HG03139 (cell line): ENCODE measurements around the gene AGPS.
"Not testable (repeated sequence)": the region's sequence is repeated elsewhere in the genome, so short reads cannot be mapped to it uniquely, and the experiment has no call there.

Experiments
- ATAC-seq: cut with Tn5 transposase; IDR thresholded peaks from one replicate; pipeline ENCODE4 v1.9.1; 2021; ENCODE audit not compliant: unreplicated experiment

The AGPS gene

DNA sequence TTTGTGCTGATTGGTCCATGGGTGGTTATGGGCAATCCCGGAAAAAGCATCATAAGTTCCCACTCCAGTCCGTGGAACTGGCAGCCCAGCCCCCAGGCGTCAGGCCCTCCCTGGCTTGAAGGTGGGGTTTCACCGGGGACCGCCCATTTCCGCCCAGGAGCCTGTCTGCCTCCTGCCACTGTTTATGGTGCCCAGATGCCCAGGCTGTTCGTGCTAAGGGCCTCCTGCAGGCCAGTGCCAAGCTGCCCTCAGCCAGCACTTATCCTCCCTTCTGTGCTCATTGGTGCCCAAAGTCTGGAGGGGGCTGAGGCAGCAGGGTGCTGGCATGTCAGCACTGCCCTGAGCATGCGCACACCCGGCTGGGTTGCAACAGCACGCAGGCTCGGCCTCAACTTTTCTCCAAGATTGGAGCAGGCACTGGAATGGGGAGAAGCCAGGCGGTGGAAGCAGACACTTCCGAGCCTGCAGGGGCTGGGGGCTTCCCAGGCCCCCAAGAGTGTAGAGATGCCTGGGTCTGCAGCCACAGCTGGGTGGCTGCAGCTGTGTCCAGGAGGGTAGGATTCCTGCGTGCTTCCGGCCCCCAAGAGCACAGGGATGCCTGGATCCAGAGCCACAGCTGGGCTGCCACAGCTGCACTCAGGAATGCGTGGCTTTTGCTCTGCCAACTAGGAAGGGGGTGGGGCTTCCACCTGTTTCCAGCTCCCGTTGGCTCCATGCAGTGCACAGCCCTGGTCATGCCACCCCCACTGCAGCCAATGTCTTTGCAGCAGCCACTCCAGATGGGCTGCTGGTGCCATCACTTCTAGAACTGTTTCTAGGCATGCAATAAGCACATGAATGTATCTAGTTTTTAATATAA is 74.0 kb downstream of the AGPS start:
- no peak for ATAC-seq

- no peak for ATAC-seq
These were observed 75.1 kb downstream of the AGPS start for GRCh38 chr2:177467646-177468045.

- ATAC-seq, result no peak
These were observed 79.4 kb downstream of the AGPS start for GRCh38 chr2:177471990-177472389.

DNA sequence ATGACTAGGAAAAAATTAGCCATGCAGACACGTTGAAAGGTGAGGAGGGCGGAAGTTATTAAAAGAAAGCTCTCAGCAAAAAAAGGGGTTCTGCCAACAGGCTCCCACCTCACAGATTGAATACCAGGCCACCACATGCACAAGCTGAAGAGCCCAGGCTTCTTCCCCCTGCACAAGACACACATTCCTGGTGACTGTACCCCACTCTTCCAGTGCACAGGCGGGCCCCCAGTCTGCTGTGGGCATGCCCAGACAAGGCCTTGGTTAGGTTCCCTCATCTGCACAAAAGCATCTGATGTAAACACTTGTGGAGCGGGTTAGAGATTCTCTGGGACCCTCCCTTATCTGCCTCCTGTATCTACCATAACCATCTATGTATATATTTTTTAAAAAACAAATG is 81.7 kb downstream of the AGPS start:
- ATAC-seq, result no peak

DNA sequence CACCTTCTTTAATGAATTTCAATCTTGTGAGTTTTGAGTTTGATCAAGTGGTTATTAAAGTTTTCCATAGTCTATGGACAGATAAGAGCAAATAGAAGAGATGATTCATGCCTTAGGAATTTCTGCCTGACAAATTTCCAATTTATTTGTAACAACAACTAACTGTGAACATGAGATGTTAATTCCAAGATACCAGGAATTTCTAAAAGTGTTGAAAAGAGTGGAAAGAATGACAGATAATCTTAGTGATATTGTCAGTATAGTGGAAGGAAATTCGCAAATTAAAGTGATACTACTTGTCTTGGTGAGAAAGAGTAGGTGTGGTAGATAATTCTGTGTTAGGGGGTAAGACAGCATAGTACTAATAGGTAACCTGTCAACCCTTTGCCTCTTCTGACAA is 82.4 kb downstream of the AGPS start:
- ATAC-seq, result no peak

DNA sequence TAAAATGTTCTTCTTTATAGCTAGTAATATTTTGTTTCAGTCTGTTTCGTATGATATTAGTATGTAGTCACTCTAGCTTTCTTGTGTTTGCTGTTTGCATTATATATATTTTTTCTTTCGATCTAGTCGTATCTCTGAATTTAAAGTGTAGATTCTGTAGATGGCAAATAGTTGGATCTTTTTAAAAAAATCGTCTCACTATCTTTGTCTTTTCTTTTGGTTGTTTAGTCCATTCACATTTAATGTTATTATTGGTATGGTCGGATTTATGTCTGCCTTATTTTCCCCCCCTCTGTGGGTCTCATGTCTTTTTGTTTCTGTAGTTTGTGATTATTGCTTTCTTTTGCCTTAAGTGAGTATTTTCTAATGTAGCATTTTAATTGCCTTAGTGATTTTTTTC is 84.3 kb downstream of the AGPS start:
- no peak for ATAC-seq

GRCh38 chr2:177478029-177478428 is 85.5 kb downstream of the AGPS start:
- ATAC-seq, result no peak

- ATAC-seq, result no peak
These were observed 86.3 kb downstream of the AGPS start for GRCh38 chr2:177478907-177479306.

DNA sequence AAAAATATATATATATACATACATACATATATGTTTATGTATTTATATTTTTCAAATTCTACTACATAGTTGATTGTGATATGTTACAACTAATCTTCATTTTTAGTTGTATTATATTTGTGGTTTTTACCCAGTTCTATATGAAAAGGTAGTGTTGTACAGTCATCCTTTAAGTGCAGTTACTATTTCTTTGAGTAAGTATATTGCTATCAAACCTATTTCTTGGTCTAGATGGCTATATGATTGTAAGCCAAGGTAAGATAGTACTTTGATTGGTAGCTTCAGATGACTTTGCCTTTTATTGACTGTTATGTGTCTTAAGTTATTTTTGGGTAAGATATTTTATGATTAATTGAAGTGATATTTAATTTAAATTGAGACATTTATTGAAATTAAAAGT is 89.6 kb downstream of the AGPS start:
- no peak for ATAC-seq

GRCh38 chr2:177483531-177483930 is 91.0 kb downstream of the AGPS start:
- no peak for ATAC-seq

DNA sequence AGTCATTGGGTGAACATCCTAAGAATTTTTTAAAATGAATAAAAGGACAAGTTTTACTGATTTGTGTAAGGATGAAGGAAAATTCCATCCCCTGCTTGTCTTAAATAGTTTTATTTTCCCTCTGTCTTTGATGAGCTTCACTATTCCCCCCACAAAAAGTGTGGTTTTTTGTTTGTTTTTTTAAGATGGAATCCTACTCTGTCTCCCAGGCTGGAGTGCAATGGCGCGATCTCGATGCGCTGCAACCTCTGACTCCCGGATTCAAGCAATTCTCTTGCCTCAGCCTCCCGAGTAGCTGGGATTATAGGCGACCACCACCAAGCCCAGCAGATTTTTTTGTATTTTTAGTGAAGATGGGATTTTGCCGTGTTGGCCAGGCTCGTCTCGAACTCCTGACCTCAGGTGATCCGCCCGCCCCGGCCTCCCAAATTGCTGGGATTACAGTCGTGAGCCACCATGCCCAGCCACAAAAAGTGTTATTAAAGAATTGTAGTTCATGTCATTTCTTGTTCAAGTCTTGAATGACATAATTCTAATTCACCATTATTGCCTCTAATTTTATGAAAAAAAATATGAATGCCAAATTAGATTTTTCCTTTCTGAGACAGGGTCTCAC is 91.7 kb downstream of the AGPS start:
- no peak for ATAC-seq

- not testable (repeated sequence) for ATAC-seq
These were observed 93.1 kb downstream of the AGPS start for GRCh38 chr2:177485657-177486056.

DNA sequence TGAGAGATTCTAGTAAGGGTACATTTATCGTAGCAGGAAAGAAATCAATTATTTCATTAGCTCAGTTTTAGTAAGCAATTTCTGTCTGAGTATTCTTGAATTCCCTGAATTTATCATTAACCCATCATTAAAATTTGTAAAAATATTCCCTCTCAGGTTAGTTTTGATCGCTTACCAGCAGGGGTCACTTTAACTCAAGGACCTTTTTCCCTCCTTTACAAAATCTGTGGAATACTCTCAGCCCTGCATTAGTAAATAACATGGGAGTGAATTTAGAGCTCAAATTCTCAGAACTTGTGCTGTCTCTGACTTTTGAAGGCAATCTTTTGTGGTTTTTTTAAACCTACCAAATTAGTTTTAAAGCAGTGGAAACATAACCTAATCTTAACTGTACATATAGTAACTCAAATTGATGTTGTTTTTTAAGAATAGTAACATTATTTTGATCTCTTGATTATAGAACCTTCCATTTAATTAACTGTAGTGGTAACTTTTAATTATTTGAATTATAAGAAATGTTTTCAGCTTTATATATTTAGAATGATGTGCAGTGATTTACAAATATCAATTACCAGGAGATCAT is 97.2 kb downstream of the AGPS start:
- ATAC-seq, result no peak

DNA sequence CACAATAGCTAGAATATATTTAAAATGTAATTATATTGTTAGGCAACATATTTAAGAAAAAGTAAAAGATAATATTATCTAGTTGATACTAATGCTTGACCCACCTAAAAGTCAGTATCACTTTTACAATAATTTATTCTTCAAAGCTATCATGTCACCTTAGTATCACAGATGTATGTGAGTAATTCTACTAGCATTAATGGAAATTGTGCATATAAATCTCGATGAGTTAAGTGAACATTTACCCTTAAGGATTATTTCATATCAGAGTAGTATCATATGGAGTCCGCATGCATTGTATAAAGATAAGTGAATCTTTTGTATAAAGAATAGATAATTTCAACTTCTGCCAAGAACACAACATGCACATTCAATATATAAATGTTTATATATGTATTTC is 103.4 kb downstream of the AGPS start:
- no peak for ATAC-seq

GRCh38 chr2:177496921-177497320 is 104.3 kb downstream of the AGPS start:
- no peak for ATAC-seq

DNA sequence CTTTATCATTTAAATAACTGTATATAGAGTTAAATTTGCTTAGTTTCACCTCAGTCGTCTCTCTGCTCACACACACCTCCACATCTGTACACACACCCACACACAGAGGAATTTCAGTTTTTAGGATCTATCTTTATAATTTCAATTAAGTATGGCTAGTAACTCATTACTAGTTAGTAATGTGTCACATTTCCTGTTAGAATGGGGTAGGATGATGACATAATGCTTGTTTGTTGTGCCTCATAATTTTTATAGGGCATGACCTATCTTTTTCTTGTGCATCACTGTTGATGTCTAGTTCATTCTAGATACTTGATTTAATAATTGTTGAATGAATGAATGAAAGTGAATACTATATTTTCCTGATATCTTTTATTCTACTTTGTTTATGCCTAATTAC is 108.6 kb downstream of the AGPS start:
- no peak for ATAC-seq

DNA sequence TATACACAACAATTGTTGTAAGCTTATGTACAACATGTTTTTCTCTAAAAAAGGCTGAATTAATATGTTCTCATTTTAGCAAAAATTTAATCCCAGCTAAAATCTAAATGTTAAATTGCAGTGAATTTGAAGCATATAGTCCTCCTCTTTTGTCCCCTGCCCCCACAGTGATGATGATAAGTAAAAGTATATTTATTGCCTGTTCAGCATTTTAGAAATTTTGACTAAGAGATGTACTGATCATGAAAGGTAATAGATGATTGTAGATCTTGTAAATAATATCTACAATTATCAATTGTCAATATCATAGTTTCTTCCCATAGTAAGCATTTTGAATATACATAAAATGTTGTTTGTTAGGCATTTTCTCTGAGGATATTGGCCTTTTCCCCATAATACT is 113.9 kb downstream of the AGPS start:
- no peak for ATAC-seq

GRCh38 chr2:177506998-177507397 is 114.4 kb downstream of the AGPS start:
- ATAC-seq, result no peak

GRCh38 chr2:177516824-177517544 is 124.4 kb downstream of the AGPS start:
- no peak for ATAC-seq

DNA sequence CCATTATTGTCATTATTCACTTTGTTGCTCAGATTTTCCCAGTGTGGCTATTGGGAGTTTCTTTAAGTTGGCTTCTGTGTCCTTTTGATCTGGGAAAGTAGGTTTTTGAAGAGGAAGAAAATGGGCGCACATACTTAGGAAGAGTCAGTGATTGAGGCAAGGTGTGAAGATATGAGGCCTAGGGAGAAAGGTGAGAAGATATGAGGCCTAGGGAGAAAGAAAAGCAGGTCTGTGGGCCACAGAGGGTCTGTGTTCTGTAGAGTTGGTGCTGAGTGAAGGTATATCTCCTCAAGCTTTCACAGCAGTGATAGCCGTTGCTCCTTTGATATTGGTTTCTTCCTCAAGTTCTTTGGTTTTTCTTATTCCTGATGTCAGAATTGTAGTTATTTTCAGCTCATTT is 126.2 kb downstream of the AGPS start:
- ATAC-seq, result no peak

DNA sequence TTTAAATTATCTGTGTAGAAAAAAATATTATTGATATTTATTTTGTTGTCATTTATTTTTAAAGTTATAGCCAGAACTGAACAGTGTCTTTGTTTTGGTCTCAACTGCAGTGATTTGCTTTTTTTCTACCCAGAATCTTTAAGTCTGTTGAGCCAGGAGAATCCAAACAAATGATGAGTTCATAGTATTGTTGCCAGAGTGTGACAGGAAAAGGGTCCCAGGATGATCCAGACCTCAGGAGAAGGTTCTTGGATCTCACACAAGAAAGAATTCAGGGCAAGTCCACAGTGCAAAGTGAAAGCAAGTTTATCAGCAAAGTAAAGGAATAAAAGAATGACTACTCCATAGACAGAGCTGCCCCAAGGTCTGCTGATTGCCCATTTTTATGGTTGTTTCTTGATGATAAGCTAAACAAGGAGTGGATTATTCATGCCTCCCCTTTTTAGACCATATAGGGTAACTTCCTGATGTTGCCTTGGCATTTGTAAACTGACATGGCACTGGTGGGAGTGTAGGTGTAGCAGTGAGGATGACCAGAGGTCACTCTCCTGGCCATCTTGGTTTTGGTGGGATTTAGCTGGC is 127.1 kb downstream of the AGPS start:
- ATAC-seq, result no peak
